GM23248 (cell line): Measurements from ENCODE around the gene ADCY10.

Experiments
- EZH2 ChIP-seq: fragments of 200-600 bp; sonication (generic); IDR thresholded peaks from 2 replicates; pipeline ENCODE4 v1.6.1; 2018; ENCODE audit warnings: antibody characterized with exemption, mild to moderate bottlenecking; ENCODE audit not compliant: insufficient read depth, poor library complexity, severe bottlenecking
- EZH2phosphoT487 ChIP-seq: fragments of 200-600 bp; sonication (generic); IDR thresholded peaks from 2 replicates; pipeline ENCODE4 v1.6.1; 2018; ENCODE audit warnings: antibody characterized with exemption, moderate library complexity, mild to moderate bottlenecking, low read depth; ENCODE audit not compliant: insufficient read depth

DNA sequence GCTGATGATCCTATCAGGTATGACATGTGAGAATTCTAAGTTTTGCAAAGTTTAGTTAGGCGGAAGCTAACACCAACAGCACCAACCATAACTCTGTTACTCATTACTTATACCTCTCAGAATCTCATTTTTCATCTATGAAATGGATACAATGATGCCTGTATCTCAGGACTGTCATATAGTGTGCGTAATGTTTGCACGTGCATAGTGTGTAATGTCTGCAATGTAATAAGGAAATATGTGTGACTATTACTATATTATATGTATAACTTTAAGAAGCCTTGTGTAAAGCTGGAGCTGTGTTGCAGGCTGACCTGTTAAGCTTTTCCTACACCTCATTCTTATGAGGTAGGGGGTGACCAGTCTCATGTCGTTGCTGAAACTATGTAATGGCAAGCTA lies 13.0 kb downstream of the ADCY10 start:
- TF ChIP-seq EZH2 (no peak), EZH2phosphoT487 (no peak)
